Esophagus squamous epithelium (tissue), 5 donors: Measurements from ENCODE around the gene NPM1. TPM values are rescaled to one million over a fixed set of nuclear protein-coding genes. Genes with fewer than 3 reads are reported as not detected.

Experiments used
- DNase-seq: peaks from one replicate; lab custom pipeline; 2025; lab: John Stamatoyannopoulos, UW
- H3K27ac ChIP-seq, 4 donors: fragments of 200-600 bp; sonication (generic); one replicate each; pipeline ENCODE4 v1.5.1; 2016 to 2019; ENCODE audit warnings: mild to moderate bottlenecking in 1 of 4
- H3K27me3 ChIP-seq, 4 donors: fragments of 200-600 bp; sonication (generic); 1 replicate in 3 of 4; 2 replicates in 1 of 4; pipeline versions ENCODE4 v1.5.1 to v1.6.0; 2017 to 2021; ENCODE audit warnings: antibody characterized with exemption in 1 of 4
- H3K36me3 ChIP-seq, 3 donors: fragments of 200-600 bp; sonication (generic); one replicate each; pipeline ENCODE4 v1.5.1; 2016 to 2019
- H3K4me1 ChIP-seq, 3 donors: fragments of 200-600 bp; sonication (generic); one replicate each; pipeline ENCODE4 v1.5.1; 2017 to 2019
- H3K4me3 ChIP-seq, 4 donors: fragments of 200-600 bp; sonication (generic); 1 replicate in 3 of 4; 2 replicates in 1 of 4; pipeline ENCODE4 v1.5.1; 2016 to 2019; ENCODE audit warnings: mild to moderate bottlenecking in 2 of 4, moderate library complexity in 1 of 4
- H3K9me3 ChIP-seq, 3 donors: fragments of 200-600 bp; sonication (generic); one replicate each; pipeline ENCODE4 v1.5.1; 2016 to 2019
- POLR2A ChIP-seq, 4 donors: fragments of 450-650 bp; IDR thresholded peaks; one replicate each; pipeline ENCODE4 v1.6.1; 2017; ENCODE audit warnings: antibody characterized with exemption in 4 of 4, mild to moderate bottlenecking in 4 of 4, moderate library complexity in 3 of 4
- WGBS, 2 donors: methylation state at CpG; one replicate each; pipeline ENCODE4 v1.1.5; 2018; 5-methylcytosine and 5-hydroxymethylcytosine counted together
- intact Hi-C: fragments of 100-400 bp; cut with DNase I; formaldehyde crosslinking; loops from one replicate; pipeline ENCODE4 v1.15.0; 2022
- total RNA-seq, 4 donors: library from RNA; depleted of rRNA; stranded (reverse); fragments of >200 nt; gene quantifications; one replicate each; pipeline ENCODE4 v1.1.0, GENCODE V29; 2016
- TF ChIP-seq, protein P1 (sequence below), 6 experiments: fragments of 450-650 bp in 4 of 6; fragments of 200-600 bp in 2 of 6; sonication (generic) in 2 of 6; IDR thresholded peaks; one replicate each; pipeline ENCODE4 v1.5.1; 2016 to 2019; ENCODE audit warnings: antibody characterized with exemption in 6 of 6, mild to moderate bottlenecking in 4 of 6, moderate library complexity in 4 of 6
- donor health status: DM: yes; HTN: yes; CAD: no.

NPM1 gene
- total RNA-seq, 4 donors from 2014 or later = 394 to 1,052 (median 904) TPM

GRCh38 chr5:171451421-171451820 is 63.8 kb downstream of the NPM1 start:
- intact Hi-C loops = no loop called here

GRCh38 chr5:171453056-171453725 is 65.5 kb downstream of the NPM1 start:
- no peak for DNase-seq
- Histone ChIP-seq H3K36me3 (no peaks in the 10 kb centered on the region), H3K4me3 (no peak overlapping the region), H3K9me3 (no peaks in the 10 kb centered on the region), H3K27me3 (peaks cover 0 to 28% (median 0%) of the 10 kb centered on the region in 4 donors), H3K4me1 (peaks cover 4 to 19% (median 13%) of the 10 kb centered on the region in 3 donors), H3K27ac (no peak overlapping the region)
- intact Hi-C loops = no loop called here
- 87 to 88% methylated on average over 6 to 9 of the region's 11 CpGs for whole genome bisulfite sequencing, 2 donors
- TF ChIP-seq, protein P1, sequence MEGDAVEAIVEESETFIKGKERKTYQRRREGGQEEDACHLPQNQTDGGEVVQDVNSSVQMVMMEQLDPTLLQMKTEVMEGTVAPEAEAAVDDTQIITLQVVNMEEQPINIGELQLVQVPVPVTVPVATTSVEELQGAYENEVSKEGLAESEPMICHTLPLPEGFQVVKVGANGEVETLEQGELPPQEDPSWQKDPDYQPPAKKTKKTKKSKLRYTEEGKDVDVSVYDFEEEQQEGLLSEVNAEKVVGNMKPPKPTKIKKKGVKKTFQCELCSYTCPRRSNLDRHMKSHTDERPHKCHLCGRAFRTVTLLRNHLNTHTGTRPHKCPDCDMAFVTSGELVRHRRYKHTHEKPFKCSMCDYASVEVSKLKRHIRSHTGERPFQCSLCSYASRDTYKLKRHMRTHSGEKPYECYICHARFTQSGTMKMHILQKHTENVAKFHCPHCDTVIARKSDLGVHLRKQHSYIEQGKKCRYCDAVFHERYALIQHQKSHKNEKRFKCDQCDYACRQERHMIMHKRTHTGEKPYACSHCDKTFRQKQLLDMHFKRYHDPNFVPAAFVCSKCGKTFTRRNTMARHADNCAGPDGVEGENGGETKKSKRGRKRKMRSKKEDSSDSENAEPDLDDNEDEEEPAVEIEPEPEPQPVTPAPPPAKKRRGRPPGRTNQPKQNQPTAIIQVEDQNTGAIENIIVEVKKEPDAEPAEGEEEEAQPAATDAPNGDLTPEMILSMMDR (IDR thresholded peaks at IDR 0.05) = no peak
- no peak for TF ChIP-seq POLR2A (IDR thresholded peaks at IDR 0.05)

More at GRCh38 chr5:171451421-171451820, 63.8 kb downstream of the NPM1 start:
- peak overlapping the region; percentile 43 to 67 (median 50) for H3K4me3 ChIP-seq
- no peaks in the 10 kb centered on the region for H3K9me3 ChIP-seq
- DNase-seq = no peak
- peaks cover 0 to 31% (median 0%) of the 10 kb centered on the region in 4 donors for H3K27me3 ChIP-seq
- TF ChIP-seq, protein P1 (IDR thresholded peaks at IDR 0.05) = no peak
- no peak for TF ChIP-seq POLR2A (IDR thresholded peaks at IDR 0.05)
- 68 to 79% methylated on average over 9 to 15 of the region's 17 CpGs for WGBS, 2 donors
- H3K4me1 ChIP-seq = peaks cover 4 to 19% (median 13%) of the 10 kb centered on the region in 3 donors
- H3K27ac ChIP-seq = peak overlapping the region; percentile 49 to 89 (median 81)
- H3K36me3 ChIP-seq = no peaks in the 10 kb centered on the region

DNA sequence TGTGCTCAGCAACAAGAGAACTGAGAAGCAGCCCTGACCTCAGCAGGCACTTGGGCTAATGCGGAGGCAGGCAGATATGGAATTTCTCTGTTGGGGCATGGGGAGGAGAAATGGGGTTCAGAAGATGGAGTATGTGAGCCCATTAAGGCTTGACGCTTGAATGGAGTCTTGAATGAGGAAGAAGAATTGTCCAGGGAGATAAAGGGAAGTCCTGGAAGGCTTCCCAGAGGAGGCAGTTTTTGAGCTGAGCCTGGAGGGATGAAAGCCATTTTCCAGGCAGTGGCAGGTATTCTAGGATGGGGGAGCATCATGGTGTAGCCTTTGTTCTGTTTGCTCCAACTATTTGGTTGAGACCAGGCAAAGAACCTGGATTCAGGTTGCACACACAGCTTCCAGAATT is 66.3 kb downstream of the NPM1 start:
- Histone ChIP-seq H3K4me1 (peaks cover 4 to 19% (median 13%) of the 10 kb centered on the region in 3 donors), H3K27me3 (peaks cover 0 to 32% (median 0%) of the 10 kb centered on the region in 4 donors), H3K4me3 (no peak overlapping the region), H3K36me3 (no peaks in the 10 kb centered on the region), H3K27ac (no peak overlapping the region), H3K9me3 (no peaks in the 10 kb centered on the region)
- 90 to 95% methylated on average over 2 of the region's 2 CpGs for WGBS, 2 donors
- intact Hi-C loops = no loop called here
- TF ChIP-seq, protein P1 (IDR thresholded peaks at IDR 0.05) = no peak
- TF ChIP-seq POLR2A (IDR thresholded peaks at IDR 0.05) = no peak
- no peak for DNase-seq

DNA sequence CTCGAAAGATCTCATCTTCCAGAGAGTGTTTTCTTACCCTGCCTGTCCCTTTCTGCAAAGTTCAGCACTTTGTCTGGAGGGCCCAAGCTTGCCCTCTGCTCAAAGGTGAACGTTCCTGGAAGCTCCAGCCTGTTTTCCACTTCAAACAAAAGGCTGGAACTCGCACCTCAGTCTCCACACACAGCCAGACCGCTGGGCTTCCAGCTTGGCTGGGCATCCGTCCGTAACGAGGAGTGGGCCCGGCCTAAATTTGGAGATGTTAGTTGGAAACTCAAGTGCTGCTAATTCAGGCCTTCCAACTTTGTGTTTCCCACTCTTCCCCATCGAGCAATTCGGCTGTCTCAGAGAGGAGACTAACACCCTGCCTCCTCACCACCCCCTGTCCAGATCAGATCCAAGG is 66.9 kb downstream of the NPM1 start:
- TF ChIP-seq, protein P1 (IDR thresholded peaks at IDR 0.05) = no peak
- TF ChIP-seq POLR2A (IDR thresholded peaks at IDR 0.05) = no peak
- H3K27ac ChIP-seq = no peak overlapping the region
- no peak for DNase-seq
- H3K27me3 ChIP-seq = peaks cover 0 to 36% (median 0%) of the 10 kb centered on the region in 4 donors
- H3K9me3 ChIP-seq = no peaks in the 10 kb centered on the region
- intact Hi-C loops = no loop called here
- no peaks in the 10 kb centered on the region for H3K36me3 ChIP-seq
- H3K4me1 ChIP-seq = peaks cover 4 to 19% (median 13%) of the 10 kb centered on the region in 3 donors
- 82 to 83% methylated on average over 10 of the region's 10 CpGs for WGBS, 2 donors
- no peak overlapping the region for H3K4me3 ChIP-seq

DNA sequence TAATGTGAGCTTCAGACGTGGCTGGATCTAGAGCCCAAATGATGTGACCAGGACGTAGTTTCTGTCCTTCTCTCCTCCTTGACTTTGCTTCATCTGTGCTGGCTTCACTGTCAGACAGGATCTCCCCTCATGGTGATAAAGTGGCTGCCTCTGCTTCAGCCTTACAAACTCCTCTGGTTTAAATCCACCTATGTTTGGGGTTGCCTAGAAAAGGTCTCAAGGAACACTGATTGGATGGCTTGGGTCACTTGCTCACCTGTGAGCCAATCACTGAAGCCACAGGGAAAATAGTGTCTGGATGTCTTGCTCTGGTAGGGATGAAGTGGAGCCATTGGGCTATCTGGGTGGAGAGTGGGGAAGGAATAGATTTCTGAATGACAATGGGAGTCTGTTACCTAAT is 67.9 kb downstream of the NPM1 start:
- Histone ChIP-seq H3K4me1 (peaks cover 4 to 10% (median 9%) of the 10 kb centered on the region in 3 donors), H3K9me3 (no peaks in the 10 kb centered on the region), H3K4me3 (no peak overlapping the region), H3K36me3 (no peaks in the 10 kb centered on the region), H3K27me3 (peaks cover 0 to 38% (median 0%) of the 10 kb centered on the region in 4 donors), H3K27ac (no peak overlapping the region)
- TF ChIP-seq, protein P1 (IDR thresholded peaks at IDR 0.05) = no peak
- no peak for TF ChIP-seq POLR2A (IDR thresholded peaks at IDR 0.05)
- intact Hi-C loops = no loop called here
- WGBS, 2 donors = 74% methylated on average over 2 of the region's 2 CpGs
- DNase-seq = no peak
